GM23338 (cell line): ENCODE measurements around the gene TUBG2. TPM values are rescaled to one million over a fixed set of nuclear protein-coding genes. Genes with fewer than 3 reads are reported as not detected.

Experiments
- ATAC-seq: fragments of 200-7000 bp; cut with Tn5 transposase; 3 replicates; pipeline ENCODE4 v1.9.1; 2020
- DNase-seq: peaks from one replicate; pipeline ENCODE4 v3.0.0-alpha.2; 2015; ENCODE audit warnings: low spot score
- H2AFZ ChIP-seq: fragments of 200-600 bp; sonication (generic); 2 replicates; pipeline ENCODE4 v1.8.0; 2016; ENCODE audit warnings: antibody characterized with exemption, mild to moderate bottlenecking, moderate library complexity
- H3F3A ChIP-seq: fragments of 200-600 bp; sonication (generic); replicated peaks from 2 replicates; pipeline ENCODE4 v1.8.0; 2017; ENCODE audit warnings: antibody characterized with exemption, mixed run types, low read depth
- H3K27ac ChIP-seq: fragments of 200-600 bp; sonication (generic); 2 replicates; pipeline ENCODE4 v1.6.1; 2016; ENCODE audit warnings: low read depth
- H3K27me3 ChIP-seq: fragments of 200-600 bp; sonication (generic); 2 replicates; pipeline ENCODE4 v1.8.0; 2016; ENCODE audit warnings: mild to moderate bottlenecking, mixed run types, moderate library complexity; ENCODE audit not compliant: insufficient read depth
- H3K36me3 ChIP-seq: fragments of 200-600 bp; sonication (generic); 2 replicates; pipeline ENCODE4 v1.8.0; 2016; ENCODE audit warnings: mild to moderate bottlenecking; ENCODE audit not compliant: insufficient read depth
- H3K4me1 ChIP-seq: fragments of 200-600 bp; sonication (generic); 2 replicates; pipeline ENCODE4 v1.8.0; 2016; ENCODE audit warnings: mild to moderate bottlenecking, moderate library complexity; ENCODE audit not compliant: insufficient read depth
- H3K4me2 ChIP-seq: fragments of 200-600 bp; sonication (generic); 2 replicates; pipeline ENCODE4 v1.7.1; 2017; ENCODE audit warnings: mixed run types
- H3K4me3 ChIP-seq: fragments of 200-600 bp; sonication (generic); 2 replicates; pipeline ENCODE4 v1.6.1; 2016; ENCODE audit warnings: mixed run types
- H3K79me2 ChIP-seq: fragments of 200-600 bp; sonication (generic); replicated peaks from 2 replicates; pipeline ENCODE4 v1.8.0; 2017; ENCODE audit warnings: mild to moderate bottlenecking; ENCODE audit not compliant: insufficient read depth
- H3K9me2 ChIP-seq: fragments of 200-600 bp; sonication (generic); 2 replicates; pipeline ENCODE4 v1.8.0; 2017; ENCODE audit not compliant: insufficient read depth
- H4K20me1 ChIP-seq: fragments of 200-600 bp; sonication (generic); replicated peaks from 2 replicates; pipeline ENCODE4 v1.8.0; 2017; ENCODE audit warnings: mild to moderate bottlenecking; ENCODE audit not compliant: insufficient read depth
- H3K27ac Mint-ChIP-seq: 2 replicates; pipeline ENCODE4 v1.8.0; 2020; ENCODE audit warnings: inconsistent platforms, mild to moderate bottlenecking, moderate library complexity, mixed read lengths
- H3K27me3 Mint-ChIP-seq: 3 replicates; pipeline ENCODE4 v1.8.0; 2022; ENCODE audit warnings: low read depth, mild to moderate bottlenecking, moderate library complexity, mixed read lengths, inconsistent platforms; ENCODE audit not compliant: insufficient read depth, poor library complexity
- H3K36me3 Mint-ChIP-seq: 3 replicates; pipeline ENCODE4 v1.8.0; 2021; ENCODE audit warnings: low read depth, mild to moderate bottlenecking, inconsistent platforms, moderate library complexity, mixed read lengths
- H3K4me1 Mint-ChIP-seq: 3 replicates; pipeline ENCODE4 v1.8.0; 2020; ENCODE audit warnings: mild to moderate bottlenecking, inconsistent platforms, mixed read lengths
- H3K4me3 Mint-ChIP-seq: 3 replicates; pipeline ENCODE4 v1.8.0; 2021; ENCODE audit warnings: moderate library complexity, mild to moderate bottlenecking, inconsistent platforms, mixed read lengths
- H3K9me3 Mint-ChIP-seq: 3 replicates; pipeline ENCODE4 v1.8.0; 2020; ENCODE audit warnings: moderate library complexity, mild to moderate bottlenecking, inconsistent platforms, mixed read lengths
- CREB1 ChIP-seq: fragments of 250-450 bp; sonication (Bioruptor Pico); IDR thresholded peaks from 2 replicates; pipeline ENCODE4 v1.5.0; 2020; ENCODE audit warnings: low read depth, mild to moderate bottlenecking, moderate library complexity
- ETS1 ChIP-seq: IDR thresholded peaks from 2 replicates; pipeline ENCODE4 v1.6.1; 2016; ENCODE audit warnings: antibody characterized with exemption
- EZH2 ChIP-seq: fragments of 200-600 bp; sonication (generic); IDR thresholded peaks from one replicate; pipeline ENCODE4 v1.8.0; 2017; ENCODE audit warnings: antibody characterized with exemption, mild to moderate bottlenecking, low read depth; ENCODE audit not compliant: unreplicated experiment
- EZH2phosphoT487 ChIP-seq: fragments of 200-600 bp; sonication (generic); IDR thresholded peaks from one replicate; pipeline ENCODE4 v1.8.1; 2018; ENCODE audit warnings: antibody characterized with exemption; ENCODE audit not compliant: unreplicated experiment
- JUNB ChIP-seq: IDR thresholded peaks from one replicate; pipeline ENCODE4 v1.6.1; 2016; ENCODE audit warnings: antibody characterized with exemption; ENCODE audit not compliant: unreplicated experiment
- NANOG ChIP-seq: IDR thresholded peaks from 2 replicates; pipeline ENCODE4 v1.6.1; 2016; ENCODE audit warnings: antibody characterized with exemption, borderline replicate concordance
- POLR2AphosphoS5 ChIP-seq: IDR thresholded peaks from 2 replicates; pipeline ENCODE4 v1.6.1; 2016; ENCODE audit warnings: antibody characterized with exemption, low read depth
- STAT1 ChIP-seq: IDR thresholded peaks from one replicate; pipeline ENCODE4 v1.6.1; 2016; ENCODE audit warnings: antibody characterized with exemption; ENCODE audit not compliant: unreplicated experiment
- ZNF114 ChIP-seq: fragments of 250-450 bp; sonication (Bioruptor Pico); IDR thresholded peaks from 2 replicates; pipeline ENCODE4 v1.5.0; 2020; ENCODE audit warnings: mild to moderate bottlenecking, moderate library complexity
- ZNF331 ChIP-seq: fragments of 250-450 bp; sonication (Bioruptor Pico); IDR thresholded peaks from 2 replicates; pipeline ENCODE4 v1.5.0; 2020; ENCODE audit warnings: low read depth, mild to moderate bottlenecking, moderate library complexity
- polyA plus RNA-seq: library from polyadenylated mRNA; unstranded; fragments of >200 nt; fragmentation: Nextera tagmentation; extraction: Ambion mirVana; gene quantifications from 2 replicates; pipeline ENCODE4 v1.2.1, GENCODE V29; 2016
- total RNA-seq: library from RNA; depleted of rRNA; stranded (reverse); fragments of >200 nt; shearing (Covaris generic); gene quantifications from 2 replicates; pipeline ENCODE4 v1.2.3, GENCODE V29; 2014
- TF ChIP-seq, protein P1 (sequence below), 2 experiments: fragments of 200-600 bp in 1 of 2; sonication (generic) in 1 of 2; conservative IDR thresholded peaks; 2 replicates each; pipeline versions ENCODE4 v1.5.1 to v1.6.1; 2016 to 2017; ENCODE audit warnings: antibody characterized with exemption in 2 of 2, low read depth in 2 of 2, mild to moderate bottlenecking in 2 of 2, moderate library complexity in 1 of 2
- TF ChIP-seq, protein P2 (sequence below): IDR thresholded peaks from one replicate; pipeline ENCODE4 v1.6.1; 2018; ENCODE audit warnings: antibody characterized with exemption; ENCODE audit not compliant: unreplicated experiment

TUBG2 gene
- total and polyA plus RNA-seq, 2 experiments from 2014 or later = 18.2 to 19.0 TPM

DNA sequence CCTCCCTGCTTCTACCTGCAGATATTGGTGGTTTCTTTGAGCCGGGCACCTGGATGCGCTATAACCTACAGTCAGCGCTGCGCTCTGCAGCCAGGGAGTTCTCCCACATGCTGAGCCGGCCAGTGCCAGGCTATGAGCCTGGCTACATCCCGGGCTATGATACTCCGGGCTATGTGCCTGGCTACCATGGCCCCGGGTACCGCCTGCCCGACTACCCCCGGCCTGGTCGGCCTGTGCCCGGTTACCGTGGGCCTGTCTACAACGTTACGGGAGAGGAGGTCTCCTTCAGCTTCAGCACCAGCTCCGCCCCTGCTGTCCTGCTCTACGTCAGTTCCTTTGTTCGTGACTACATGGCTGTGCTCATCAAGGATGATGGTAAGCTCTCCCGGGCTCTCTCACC, 36.4 kb downstream of the TUBG2 start (continued):
- TF ChIP-seq, protein P1, sequence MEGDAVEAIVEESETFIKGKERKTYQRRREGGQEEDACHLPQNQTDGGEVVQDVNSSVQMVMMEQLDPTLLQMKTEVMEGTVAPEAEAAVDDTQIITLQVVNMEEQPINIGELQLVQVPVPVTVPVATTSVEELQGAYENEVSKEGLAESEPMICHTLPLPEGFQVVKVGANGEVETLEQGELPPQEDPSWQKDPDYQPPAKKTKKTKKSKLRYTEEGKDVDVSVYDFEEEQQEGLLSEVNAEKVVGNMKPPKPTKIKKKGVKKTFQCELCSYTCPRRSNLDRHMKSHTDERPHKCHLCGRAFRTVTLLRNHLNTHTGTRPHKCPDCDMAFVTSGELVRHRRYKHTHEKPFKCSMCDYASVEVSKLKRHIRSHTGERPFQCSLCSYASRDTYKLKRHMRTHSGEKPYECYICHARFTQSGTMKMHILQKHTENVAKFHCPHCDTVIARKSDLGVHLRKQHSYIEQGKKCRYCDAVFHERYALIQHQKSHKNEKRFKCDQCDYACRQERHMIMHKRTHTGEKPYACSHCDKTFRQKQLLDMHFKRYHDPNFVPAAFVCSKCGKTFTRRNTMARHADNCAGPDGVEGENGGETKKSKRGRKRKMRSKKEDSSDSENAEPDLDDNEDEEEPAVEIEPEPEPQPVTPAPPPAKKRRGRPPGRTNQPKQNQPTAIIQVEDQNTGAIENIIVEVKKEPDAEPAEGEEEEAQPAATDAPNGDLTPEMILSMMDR (conservative IDR thresholded peaks at IDR 0.05; ENCODE audit: low read depth in 2 of 2) = no peak
- TF ChIP-seq NANOG (no peak), CREB1 (CRISPR knock-in tag) (no peak), EZH2 (no peak), POLR2AphosphoS5 (no peak), ETS1 (no peak), EZH2phosphoT487 (no peak), ZNF114 (CRISPR knock-in tag) (no peak), STAT1 (no peak), ZNF331 (CRISPR knock-in tag) (no peak), JUNB (no peak)
- TF ChIP-seq, protein P2, sequence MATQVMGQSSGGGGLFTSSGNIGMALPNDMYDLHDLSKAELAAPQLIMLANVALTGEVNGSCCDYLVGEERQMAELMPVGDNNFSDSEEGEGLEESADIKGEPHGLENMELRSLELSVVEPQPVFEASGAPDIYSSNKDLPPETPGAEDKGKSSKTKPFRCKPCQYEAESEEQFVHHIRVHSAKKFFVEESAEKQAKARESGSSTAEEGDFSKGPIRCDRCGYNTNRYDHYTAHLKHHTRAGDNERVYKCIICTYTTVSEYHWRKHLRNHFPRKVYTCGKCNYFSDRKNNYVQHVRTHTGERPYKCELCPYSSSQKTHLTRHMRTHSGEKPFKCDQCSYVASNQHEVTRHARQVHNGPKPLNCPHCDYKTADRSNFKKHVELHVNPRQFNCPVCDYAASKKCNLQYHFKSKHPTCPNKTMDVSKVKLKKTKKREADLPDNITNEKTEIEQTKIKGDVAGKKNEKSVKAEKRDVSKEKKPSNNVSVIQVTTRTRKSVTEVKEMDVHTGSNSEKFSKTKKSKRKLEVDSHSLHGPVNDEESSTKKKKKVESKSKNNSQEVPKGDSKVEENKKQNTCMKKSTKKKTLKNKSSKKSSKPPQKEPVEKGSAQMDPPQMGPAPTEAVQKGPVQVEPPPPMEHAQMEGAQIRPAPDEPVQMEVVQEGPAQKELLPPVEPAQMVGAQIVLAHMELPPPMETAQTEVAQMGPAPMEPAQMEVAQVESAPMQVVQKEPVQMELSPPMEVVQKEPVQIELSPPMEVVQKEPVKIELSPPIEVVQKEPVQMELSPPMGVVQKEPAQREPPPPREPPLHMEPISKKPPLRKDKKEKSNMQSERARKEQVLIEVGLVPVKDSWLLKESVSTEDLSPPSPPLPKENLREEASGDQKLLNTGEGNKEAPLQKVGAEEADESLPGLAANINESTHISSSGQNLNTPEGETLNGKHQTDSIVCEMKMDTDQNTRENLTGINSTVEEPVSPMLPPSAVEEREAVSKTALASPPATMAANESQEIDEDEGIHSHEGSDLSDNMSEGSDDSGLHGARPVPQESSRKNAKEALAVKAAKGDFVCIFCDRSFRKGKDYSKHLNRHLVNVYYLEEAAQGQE = no peak

- H3K36me3 ChIP-seq = no peaks in the 10 kb centered on the region
- no peaks in the 10 kb centered on the region; the same call in 1 of the 2 replicates for H4K20me1 ChIP-seq
- H3K9me2 ChIP-seq = no peaks in the 10 kb centered on the region
- DNase-seq (no peak), ATAC-seq (no peak)
- H3K4me3 ChIP-seq = no peak overlapping the region
- H3K27me3 ChIP-seq = no peaks in the 10 kb centered on the region
- H3F3A ChIP-seq = no peaks in the 10 kb centered on the region
- H3K79me2 ChIP-seq = no peaks in the 10 kb centered on the region
- Mint-ChIP-seq H3K36me3 (peaks cover 11% of the 10 kb centered on the region), H3K27me3 (peaks cover 11% of the 10 kb centered on the region), H3K4me1 (peaks cover 10% of the 10 kb centered on the region), H3K4me3 (no peak overlapping the region), H3K9me3 (no peaks in the 10 kb centered on the region; the same call in 2 of the 3 replicates), H3K27ac (no peak overlapping the region)
- TF ChIP-seq, protein P1 (conservative IDR thresholded peaks at IDR 0.05; ENCODE audit: low read depth in 2 of 2) = no peak
- TF ChIP-seq ETS1 (no peak), ZNF114 (CRISPR knock-in tag) (no peak), NANOG (no peak), EZH2 (no peak)
- H3K4me2 ChIP-seq = no peak overlapping the region
- no peaks in the 10 kb centered on the region; the same call in 1 of the 2 replicates for H3K4me1 ChIP-seq
- no peak overlapping the region for H2AFZ ChIP-seq
- H3K27ac ChIP-seq = no peak overlapping the region
These were observed 38.2 kb downstream of the TUBG2 start for GRCh38 chr17:42697108-42697811.
